GM23248 (cell line): ENCODE data around the gene PAFAH2. TPM values are rescaled to one million over a fixed set of nuclear protein-coding genes. Genes with fewer than 3 reads are reported as not detected.

Source experiments
- DNase-seq: peaks from one replicate; pipeline ENCODE4 v3.0.0-alpha.2; 2015
- H2AFZ ChIP-seq: fragments of 200-600 bp; sonication (generic); 2 replicates; pipeline ENCODE4 v1.6.1; 2016; ENCODE audit warnings: antibody characterized with exemption
- H3F3A ChIP-seq: fragments of 200-600 bp; sonication (generic); 2 replicates; pipeline ENCODE4 v1.6.1; 2016; ENCODE audit warnings: mild to moderate bottlenecking, antibody characterized with exemption, mixed run types; ENCODE audit not compliant: insufficient read depth
- H3K27ac ChIP-seq: fragments of 200-600 bp; sonication (generic); 2 replicates; pipeline ENCODE4 v1.5.1; 2016; ENCODE audit warnings: mild to moderate bottlenecking
- H3K27me3 ChIP-seq: fragments of 200-600 bp; sonication (generic); replicated peaks from 2 replicates; pipeline ENCODE4 v1.6.1; 2016; ENCODE audit warnings: mild to moderate bottlenecking; ENCODE audit not compliant: insufficient read depth
- H3K36me3 ChIP-seq: fragments of 200-600 bp; sonication (generic); 2 replicates; pipeline ENCODE4 v1.6.1; 2016; ENCODE audit warnings: low read depth, mild to moderate bottlenecking
- H3K4me1 ChIP-seq: fragments of 200-600 bp; sonication (generic); 2 replicates; pipeline ENCODE4 v1.6.1; 2016; ENCODE audit warnings: mild to moderate bottlenecking; ENCODE audit not compliant: insufficient read depth
- H3K4me2 ChIP-seq: fragments of 200-600 bp; sonication (generic); one replicate; pipeline ENCODE4 v1.6.1; 2016; ENCODE audit warnings: mild to moderate bottlenecking; ENCODE audit not compliant: unreplicated experiment
- H3K4me3 ChIP-seq: fragments of 200-600 bp; sonication (generic); 2 replicates; pipeline ENCODE4 v1.5.1; 2016; ENCODE audit warnings: mild to moderate bottlenecking
- H3K79me2 ChIP-seq: fragments of 200-600 bp; sonication (generic); 2 replicates; pipeline ENCODE4 v1.6.1; 2016; ENCODE audit warnings: mild to moderate bottlenecking; ENCODE audit not compliant: insufficient read depth
- H3K9ac ChIP-seq: fragments of 200-600 bp; sonication (generic); 2 replicates; pipeline ENCODE4 v1.6.1; 2016; ENCODE audit warnings: mild to moderate bottlenecking
- H3K9me2 ChIP-seq: fragments of 200-600 bp; sonication (generic); 2 replicates; pipeline ENCODE4 v1.6.1; 2016; ENCODE audit warnings: mixed run types, mild to moderate bottlenecking, moderate library complexity; ENCODE audit not compliant: insufficient read depth
- H3K9me3 ChIP-seq: fragments of 200-600 bp; sonication (generic); one replicate; pipeline ENCODE4 v1.6.1; 2017; ENCODE audit warnings: low read depth
- H4K20me1 ChIP-seq: fragments of 200-600 bp; sonication (generic); 2 replicates; pipeline ENCODE4 v1.6.0; 2016; ENCODE audit not compliant: insufficient read depth
- EZH2 ChIP-seq: fragments of 200-600 bp; sonication (generic); IDR thresholded peaks from 2 replicates; pipeline ENCODE4 v1.6.1; 2018; ENCODE audit warnings: antibody characterized with exemption, mild to moderate bottlenecking; ENCODE audit not compliant: insufficient read depth, poor library complexity, severe bottlenecking
- EZH2phosphoT487 ChIP-seq: fragments of 200-600 bp; sonication (generic); IDR thresholded peaks from 2 replicates; pipeline ENCODE4 v1.6.1; 2018; ENCODE audit warnings: antibody characterized with exemption, moderate library complexity, mild to moderate bottlenecking, low read depth; ENCODE audit not compliant: insufficient read depth
- WGBS, 2 experiments: methylation state at CpG; one replicate each; pipeline ENCODE4 v1.1.6; 2015 to 2017; ENCODE audit warnings: low lambda C conversion rate in 2 of 2, low coverage in 1 of 2; ENCODE audit errors: missing lambda C conversion rate in 2 of 2; 5-methylcytosine and 5-hydroxymethylcytosine counted together
- in situ Hi-C: fragments of 300-500 bp; cut with MboI; formaldehyde crosslinking; loops from 2 replicates; pipeline ENCODE4 v1.15.0; 2020
- polyA plus RNA-seq: library from polyadenylated mRNA; unstranded; fragments of >200 nt; fragmentation: Nextera tagmentation; extraction: Ambion mirVana; gene quantifications from 2 replicates; pipeline ENCODE4 v1.2.1, GENCODE V29; 2016
- total RNA-seq: library from RNA; depleted of rRNA; stranded (reverse); fragments of >200 nt; shearing (Covaris generic); gene quantifications from 2 replicates; pipeline ENCODE4 v1.2.3, GENCODE V29; 2014

Gene PAFAH2
- total and polyA plus RNA-seq, 2 experiments from 2014 or later, result 9.5 to 10.7 TPM

DNA sequence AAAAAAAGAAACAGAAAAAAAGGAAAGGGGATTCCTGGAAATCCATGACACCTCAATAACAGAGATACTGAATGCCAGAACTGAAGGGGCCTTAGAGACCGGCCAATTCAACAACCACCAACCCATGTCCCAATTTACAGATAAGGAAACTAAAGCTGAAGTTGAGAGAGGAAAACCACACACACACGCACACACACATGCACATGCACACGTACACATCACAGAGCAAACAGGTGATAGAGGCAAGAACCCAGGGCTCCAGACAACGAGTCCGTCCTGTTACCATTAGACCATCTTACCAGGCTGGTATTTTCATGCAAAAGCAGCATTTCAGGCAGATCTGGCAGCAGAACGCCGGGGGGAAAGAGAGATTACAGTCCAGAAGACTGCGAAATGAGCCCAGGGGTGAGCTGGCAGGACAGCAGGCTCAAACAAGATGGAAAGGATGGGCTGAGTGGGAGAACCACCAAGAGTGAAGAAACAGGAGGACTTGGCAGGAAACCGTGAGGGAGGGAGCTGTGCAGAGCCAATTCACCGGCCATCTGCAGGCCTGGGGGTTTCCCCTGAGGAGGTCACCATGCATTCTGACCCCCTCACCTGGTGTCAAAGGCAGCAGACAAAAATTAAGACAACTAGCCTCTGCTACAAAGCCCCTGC, 43.5 kb downstream of the PAFAH2 start:
- Histone ChIP-seq H2AFZ (no peak overlapping the region), H4K20me1 (no peaks in the 10 kb centered on the region), H3K4me1 (peaks cover 23% of the 10 kb centered on the region), H3K27me3 (no peaks in the 10 kb centered on the region), H3K4me3 (no peak overlapping the region), H3K9me2 (no peaks in the 10 kb centered on the region), H3F3A (peaks cover 18% of the 10 kb centered on the region), H3K9me3 (no peaks in the 10 kb centered on the region), H3K9ac (no peak overlapping the region), H3K79me2 (no peaks in the 10 kb centered on the region), H3K4me2 (no peak overlapping the region), H3K27ac (no peak overlapping the region), H3K36me3 (no peaks in the 10 kb centered on the region)
- in situ Hi-C loops, result no loop called here
- 75 to 78% methylated on average over 10 of the region's 10 CpGs for WGBS, 2 experiments
- no peak for TF ChIP-seq EZH2phosphoT487
- no peak for TF ChIP-seq EZH2
- peak; percentile 8 for DNase-seq

GRCh38 chr1:25952841-25953401, 44.9 kb downstream of the PAFAH2 start:
- no peak overlapping the region for H2AFZ ChIP-seq
- peaks cover 6% of the 10 kb centered on the region; the same call in 1 of the 2 replicates for H3F3A ChIP-seq
- H3K9ac ChIP-seq, result no peak overlapping the region
- H3K4me3 ChIP-seq, result no peak overlapping the region
- H3K36me3 ChIP-seq, result no peaks in the 10 kb centered on the region
- in situ Hi-C loops, result no loop called here
- TF ChIP-seq EZH2phosphoT487 (no peak), EZH2 (no peak)
- no peaks in the 10 kb centered on the region for H4K20me1 ChIP-seq
- DNase-seq, result peak; percentile 55
- H3K9me3 ChIP-seq, result no peaks in the 10 kb centered on the region
- H3K27me3 ChIP-seq, result no peaks in the 10 kb centered on the region
- H3K4me2 ChIP-seq, result no peak overlapping the region
- H3K27ac ChIP-seq, result 0 out of 2 replicates have a peak overlapping the region, but pooled peaks have one; percentile 5
- no peaks in the 10 kb centered on the region for H3K79me2 ChIP-seq
- WGBS, 2 experiments, result 13 to 14% methylated on average over 4 of the region's 4 CpGs
- H3K9me2 ChIP-seq, result no peaks in the 10 kb centered on the region
- H3K4me1 ChIP-seq, result peaks cover 10% of the 10 kb centered on the region

GRCh38 chr1:25948641-25949040, 49.2 kb downstream of the PAFAH2 start:
- H3K4me1 ChIP-seq, result peaks cover 10% of the 10 kb centered on the region

GRCh38 chr1:25947027-25947426, 50.8 kb downstream of the PAFAH2 start:
- no peak overlapping the region for H2AFZ ChIP-seq
- no peak overlapping the region for H3K4me2 ChIP-seq
- no peaks in the 10 kb centered on the region for H3K27me3 ChIP-seq
- TF ChIP-seq EZH2 (no peak), EZH2phosphoT487 (no peak)
- H3K36me3 ChIP-seq, result no peaks in the 10 kb centered on the region
- no peaks in the 10 kb centered on the region for H3K9me2 ChIP-seq
- no peak overlapping the region for H3K4me3 ChIP-seq
- no peaks in the 10 kb centered on the region for H3K79me2 ChIP-seq
- H3K4me1 ChIP-seq, result no peaks in the 10 kb centered on the region
- no peaks in the 10 kb centered on the region for H3K9me3 ChIP-seq
- DNase-seq, result no peak
- in situ Hi-C loops, result no loop called here
- no peak overlapping the region for H3K9ac ChIP-seq
- H3K27ac ChIP-seq, result no peak overlapping the region
- no peaks in the 10 kb centered on the region for H3F3A ChIP-seq
- no peaks in the 10 kb centered on the region for H4K20me1 ChIP-seq
- WGBS, 2 experiments, result 79 to 87% methylated on average over 2 of the region's 2 CpGs

More at GRCh38 chr1:25948641-25949040, 49.2 kb downstream of the PAFAH2 start:
- H3K36me3 ChIP-seq, result no peaks in the 10 kb centered on the region
- no peak overlapping the region for H3K4me3 ChIP-seq
- DNase-seq, result no peak
- no peak overlapping the region for H2AFZ ChIP-seq
- in situ Hi-C loops, result no loop called here
- no peak overlapping the region for H3K9ac ChIP-seq
- no peaks in the 10 kb centered on the region for H3K79me2 ChIP-seq
- no peaks in the 10 kb centered on the region for H3K9me2 ChIP-seq
- H3F3A ChIP-seq, result peaks cover 6% of the 10 kb centered on the region; the same call in 1 of the 2 replicates
- H3K27ac ChIP-seq, result no peak overlapping the region
- no peaks in the 10 kb centered on the region for H3K9me3 ChIP-seq
- no peak for TF ChIP-seq EZH2phosphoT487
- no peak for TF ChIP-seq EZH2
- H3K27me3 ChIP-seq, result no peaks in the 10 kb centered on the region
- H4K20me1 ChIP-seq, result no peaks in the 10 kb centered on the region
- no peak overlapping the region for H3K4me2 ChIP-seq
- 87 to 90% methylated on average over 4 of the region's 4 CpGs for WGBS, 2 experiments
